ENCODE results near the gene CHRNB2. TPM values are rescaled to one million over a fixed set of nuclear protein-coding genes. Genes with fewer than 3 reads are reported as not detected.

The CHRNB2 gene
- total and polyA plus RNA-seq, 9 donors = 0.04 to 0.25 (median 0.15) TPM; not detected in 3

- Histone ChIP-seq H3K4me3 (no peak overlapping the region), H3K36me3 (no peaks in the 10 kb centered on the region), H3K9me3 (no peaks in the 10 kb centered on the region), H3K27ac (no peak overlapping the region), H3K27me3 (no peaks in the 10 kb centered on the region), H3K4me1 (ENCODE audit: insufficient read depth) (peaks cover 10% of the 10 kb centered on the region)
- TF ChIP-seq EP300 (IDR thresholded peaks at IDR 0.05) (no peak), POLR2A (IDR thresholded peaks at IDR 0.05) (no peak)
- TF ChIP-seq, protein P1, sequence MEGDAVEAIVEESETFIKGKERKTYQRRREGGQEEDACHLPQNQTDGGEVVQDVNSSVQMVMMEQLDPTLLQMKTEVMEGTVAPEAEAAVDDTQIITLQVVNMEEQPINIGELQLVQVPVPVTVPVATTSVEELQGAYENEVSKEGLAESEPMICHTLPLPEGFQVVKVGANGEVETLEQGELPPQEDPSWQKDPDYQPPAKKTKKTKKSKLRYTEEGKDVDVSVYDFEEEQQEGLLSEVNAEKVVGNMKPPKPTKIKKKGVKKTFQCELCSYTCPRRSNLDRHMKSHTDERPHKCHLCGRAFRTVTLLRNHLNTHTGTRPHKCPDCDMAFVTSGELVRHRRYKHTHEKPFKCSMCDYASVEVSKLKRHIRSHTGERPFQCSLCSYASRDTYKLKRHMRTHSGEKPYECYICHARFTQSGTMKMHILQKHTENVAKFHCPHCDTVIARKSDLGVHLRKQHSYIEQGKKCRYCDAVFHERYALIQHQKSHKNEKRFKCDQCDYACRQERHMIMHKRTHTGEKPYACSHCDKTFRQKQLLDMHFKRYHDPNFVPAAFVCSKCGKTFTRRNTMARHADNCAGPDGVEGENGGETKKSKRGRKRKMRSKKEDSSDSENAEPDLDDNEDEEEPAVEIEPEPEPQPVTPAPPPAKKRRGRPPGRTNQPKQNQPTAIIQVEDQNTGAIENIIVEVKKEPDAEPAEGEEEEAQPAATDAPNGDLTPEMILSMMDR (IDR thresholded peaks at IDR 0.05) = no peak
- DNase-seq = no peak
- 9 to 14% (median 10%) methylated on average over 7 of the region's 7 CpGs for WGBS, 3 donors
- intact Hi-C loops (cut with DNase I) = no loop called here
Measured at GRCh38 chr1:154574716-154575115, 7.1 kb downstream of the CHRNB2 start.

GRCh38 chr1:154575147-154575927, 7.8 kb downstream of the CHRNB2 start:
- no peak for DNase-seq
- Histone ChIP-seq H3K4me3 (no peak overlapping the region), H3K4me1 (ENCODE audit: insufficient read depth) (peaks cover 10% of the 10 kb centered on the region), H3K27ac (no peak overlapping the region), H3K27me3 (no peaks in the 10 kb centered on the region), H3K36me3 (no peaks in the 10 kb centered on the region), H3K9me3 (no peaks in the 10 kb centered on the region)
- 72 to 79% (median 78%) methylated on average over 10 of the region's 10 CpGs for WGBS, 3 donors
- TF ChIP-seq EP300 (IDR thresholded peaks at IDR 0.05) (no peak), POLR2A (IDR thresholded peaks at IDR 0.05) (no peak)
- TF ChIP-seq, protein P1 (IDR thresholded peaks at IDR 0.05) = no peak
- intact Hi-C loops (cut with DNase I) = no loop called here

DNA sequence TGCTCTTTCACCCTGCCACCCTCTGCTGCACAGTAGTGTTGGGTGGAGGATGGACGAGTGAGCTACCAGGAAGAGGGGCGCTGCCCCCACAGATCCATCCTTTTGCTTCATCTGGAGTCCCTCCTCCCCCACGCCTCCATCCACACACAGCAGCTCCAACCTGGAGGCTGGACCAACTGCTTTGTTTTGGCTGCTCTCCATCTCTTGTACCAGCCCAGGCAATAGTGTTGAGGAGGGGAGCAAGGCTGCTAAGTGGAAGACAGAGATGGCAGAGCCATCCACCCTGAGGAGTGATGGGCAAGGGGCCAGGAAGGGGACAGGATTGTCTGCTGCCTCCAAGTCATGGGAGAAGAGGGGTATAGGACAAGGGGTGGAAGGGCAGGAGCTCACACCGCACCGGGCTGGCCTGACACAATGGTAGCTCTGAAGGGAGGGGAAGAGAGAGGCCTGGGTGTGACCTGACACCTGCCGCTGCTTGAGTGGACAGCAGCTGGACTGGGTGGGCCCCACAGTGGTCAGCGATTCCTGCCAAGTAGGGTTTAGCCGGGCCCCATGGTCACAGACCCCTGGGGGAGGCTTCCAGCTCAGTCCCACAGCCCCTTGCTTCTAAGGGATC, 8.5 kb downstream of the CHRNB2 start:
- 65 to 70% (median 67%) methylated on average over 8 of the region's 8 CpGs for WGBS, 3 donors
- intact Hi-C loops (cut with DNase I) = no loop called here
- no peak for DNase-seq
- H3K36me3 ChIP-seq = no peaks in the 10 kb centered on the region
- H3K27me3 ChIP-seq = no peaks in the 10 kb centered on the region
- H3K4me3 ChIP-seq = no peak overlapping the region
- peaks cover 10% of the 10 kb centered on the region for H3K4me1 ChIP-seq (ENCODE audit: insufficient read depth)
- TF ChIP-seq POLR2A (IDR thresholded peaks at IDR 0.05) (no peak), EP300 (IDR thresholded peaks at IDR 0.05) (no peak)
- TF ChIP-seq, protein P1 (IDR thresholded peaks at IDR 0.05) = no peak
- H3K27ac ChIP-seq = no peak overlapping the region
- no peaks in the 10 kb centered on the region for H3K9me3 ChIP-seq

GRCh38 chr1:154577346-154578057, 9.9 kb downstream of the CHRNB2 start:
- Histone ChIP-seq H3K36me3 (no peaks in the 10 kb centered on the region), H3K27me3 (no peaks in the 10 kb centered on the region), H3K27ac (peak overlapping the region in 1 of 2 donors; percentile 40), H3K4me1 (ENCODE audit: insufficient read depth) (peaks cover 10% of the 10 kb centered on the region), H3K4me3 (no peak overlapping the region), H3K9me3 (no peaks in the 10 kb centered on the region)
- TF ChIP-seq, protein P1 (IDR thresholded peaks at IDR 0.05) = no peak
- TF ChIP-seq EP300 (IDR thresholded peaks at IDR 0.05) (no peak), POLR2A (IDR thresholded peaks at IDR 0.05) (no peak)
- DNase-seq = peak in 1 of 5 donors; percentile 33
- intact Hi-C loops (cut with DNase I) = no loop called here
- WGBS, 3 donors = 28 to 47% (median 29%) methylated on average over 7 of the region's 7 CpGs

All from ovary (tissue), 9 donors.